GM23338 (cell line): ENCODE data around the gene CKB. TPM values are rescaled to one million over a fixed set of nuclear protein-coding genes. Genes with fewer than 3 reads are reported as not detected.
A peak's percentile ranks its signal among the peaks of the same experiment; 100 is the strongest.

ENCODE experiments used
- ATAC-seq: fragments of 200-7000 bp; cut with Tn5 transposase; 3 replicates; pipeline ENCODE4 v1.9.1; 2020
- DNase-seq: peaks from one replicate; pipeline ENCODE4 v3.0.0-alpha.2; 2015; ENCODE audit warnings: low spot score
- H2AFZ ChIP-seq: fragments of 200-600 bp; sonication (generic); 2 replicates; pipeline ENCODE4 v1.8.0; 2016; ENCODE audit warnings: antibody characterized with exemption, mild to moderate bottlenecking, moderate library complexity
- H3F3A ChIP-seq: fragments of 200-600 bp; sonication (generic); replicated peaks from 2 replicates; pipeline ENCODE4 v1.8.0; 2017; ENCODE audit warnings: antibody characterized with exemption, mixed run types, low read depth
- H3K27ac ChIP-seq: fragments of 200-600 bp; sonication (generic); 2 replicates; pipeline ENCODE4 v1.6.1; 2016; ENCODE audit warnings: low read depth
- H3K27me3 ChIP-seq: fragments of 200-600 bp; sonication (generic); 2 replicates; pipeline ENCODE4 v1.8.0; 2016; ENCODE audit warnings: mild to moderate bottlenecking, mixed run types, moderate library complexity; ENCODE audit not compliant: insufficient read depth
- H3K36me3 ChIP-seq: fragments of 200-600 bp; sonication (generic); 2 replicates; pipeline ENCODE4 v1.8.0; 2016; ENCODE audit warnings: mild to moderate bottlenecking; ENCODE audit not compliant: insufficient read depth
- H3K4me1 ChIP-seq: fragments of 200-600 bp; sonication (generic); 2 replicates; pipeline ENCODE4 v1.8.0; 2016; ENCODE audit warnings: mild to moderate bottlenecking, moderate library complexity; ENCODE audit not compliant: insufficient read depth
- H3K4me2 ChIP-seq: fragments of 200-600 bp; sonication (generic); 2 replicates; pipeline ENCODE4 v1.7.1; 2017; ENCODE audit warnings: mixed run types
- H3K4me3 ChIP-seq: fragments of 200-600 bp; sonication (generic); 2 replicates; pipeline ENCODE4 v1.6.1; 2016; ENCODE audit warnings: mixed run types
- H3K79me2 ChIP-seq: fragments of 200-600 bp; sonication (generic); replicated peaks from 2 replicates; pipeline ENCODE4 v1.8.0; 2017; ENCODE audit warnings: mild to moderate bottlenecking; ENCODE audit not compliant: insufficient read depth
- H3K9me2 ChIP-seq: fragments of 200-600 bp; sonication (generic); 2 replicates; pipeline ENCODE4 v1.8.0; 2017; ENCODE audit not compliant: insufficient read depth
- H4K20me1 ChIP-seq: fragments of 200-600 bp; sonication (generic); replicated peaks from 2 replicates; pipeline ENCODE4 v1.8.0; 2017; ENCODE audit warnings: mild to moderate bottlenecking; ENCODE audit not compliant: insufficient read depth
- H3K27ac Mint-ChIP-seq: 2 replicates; pipeline ENCODE4 v1.8.0; 2020; ENCODE audit warnings: inconsistent platforms, mild to moderate bottlenecking, moderate library complexity, mixed read lengths
- H3K27me3 Mint-ChIP-seq: 3 replicates; pipeline ENCODE4 v1.8.0; 2022; ENCODE audit warnings: low read depth, mild to moderate bottlenecking, moderate library complexity, mixed read lengths, inconsistent platforms; ENCODE audit not compliant: insufficient read depth, poor library complexity
- H3K36me3 Mint-ChIP-seq: 3 replicates; pipeline ENCODE4 v1.8.0; 2021; ENCODE audit warnings: low read depth, mild to moderate bottlenecking, inconsistent platforms, moderate library complexity, mixed read lengths
- H3K4me1 Mint-ChIP-seq: 3 replicates; pipeline ENCODE4 v1.8.0; 2020; ENCODE audit warnings: mild to moderate bottlenecking, inconsistent platforms, mixed read lengths
- H3K4me3 Mint-ChIP-seq: 3 replicates; pipeline ENCODE4 v1.8.0; 2021; ENCODE audit warnings: moderate library complexity, mild to moderate bottlenecking, inconsistent platforms, mixed read lengths
- H3K9me3 Mint-ChIP-seq: 3 replicates; pipeline ENCODE4 v1.8.0; 2020; ENCODE audit warnings: moderate library complexity, mild to moderate bottlenecking, inconsistent platforms, mixed read lengths
- EZH2 ChIP-seq: fragments of 200-600 bp; sonication (generic); IDR thresholded peaks from one replicate; pipeline ENCODE4 v1.8.0; 2017; ENCODE audit warnings: antibody characterized with exemption, mild to moderate bottlenecking, low read depth; ENCODE audit not compliant: unreplicated experiment
- NANOG ChIP-seq: IDR thresholded peaks from 2 replicates; pipeline ENCODE4 v1.6.1; 2016; ENCODE audit warnings: antibody characterized with exemption, borderline replicate concordance
- POLR2AphosphoS5 ChIP-seq: IDR thresholded peaks from 2 replicates; pipeline ENCODE4 v1.6.1; 2016; ENCODE audit warnings: antibody characterized with exemption, low read depth
- ZNF114 ChIP-seq: fragments of 250-450 bp; sonication (Bioruptor Pico); IDR thresholded peaks from 2 replicates; pipeline ENCODE4 v1.5.0; 2020; ENCODE audit warnings: mild to moderate bottlenecking, moderate library complexity
- polyA plus RNA-seq: library from polyadenylated mRNA; unstranded; fragments of >200 nt; fragmentation: Nextera tagmentation; extraction: Ambion mirVana; gene quantifications from 2 replicates; pipeline ENCODE4 v1.2.1, GENCODE V29; 2016
- total RNA-seq: library from RNA; depleted of rRNA; stranded (reverse); fragments of >200 nt; shearing (Covaris generic); gene quantifications from 2 replicates; pipeline ENCODE4 v1.2.3, GENCODE V29; 2014
- TF ChIP-seq, protein P1 (sequence below), 2 experiments: fragments of 200-600 bp in 1 of 2; sonication (generic) in 1 of 2; conservative IDR thresholded peaks; 2 replicates each; pipeline versions ENCODE4 v1.5.1 to v1.6.1; 2016 to 2017; ENCODE audit warnings: antibody characterized with exemption in 2 of 2, low read depth in 2 of 2, mild to moderate bottlenecking in 2 of 2, moderate library complexity in 1 of 2

Gene CKB
- total and polyA plus RNA-seq, 2 experiments from 2014 or later = 604 to 852 TPM

GRCh38 chr14:103539056-103539825 is 16.6 kb upstream of the CKB start:
- no peaks in the 10 kb centered on the region for H3K9me2 ChIP-seq
- TF ChIP-seq EZH2 = no peak
- no peak for TF ChIP-seq NANOG
- TF ChIP-seq, protein P1, sequence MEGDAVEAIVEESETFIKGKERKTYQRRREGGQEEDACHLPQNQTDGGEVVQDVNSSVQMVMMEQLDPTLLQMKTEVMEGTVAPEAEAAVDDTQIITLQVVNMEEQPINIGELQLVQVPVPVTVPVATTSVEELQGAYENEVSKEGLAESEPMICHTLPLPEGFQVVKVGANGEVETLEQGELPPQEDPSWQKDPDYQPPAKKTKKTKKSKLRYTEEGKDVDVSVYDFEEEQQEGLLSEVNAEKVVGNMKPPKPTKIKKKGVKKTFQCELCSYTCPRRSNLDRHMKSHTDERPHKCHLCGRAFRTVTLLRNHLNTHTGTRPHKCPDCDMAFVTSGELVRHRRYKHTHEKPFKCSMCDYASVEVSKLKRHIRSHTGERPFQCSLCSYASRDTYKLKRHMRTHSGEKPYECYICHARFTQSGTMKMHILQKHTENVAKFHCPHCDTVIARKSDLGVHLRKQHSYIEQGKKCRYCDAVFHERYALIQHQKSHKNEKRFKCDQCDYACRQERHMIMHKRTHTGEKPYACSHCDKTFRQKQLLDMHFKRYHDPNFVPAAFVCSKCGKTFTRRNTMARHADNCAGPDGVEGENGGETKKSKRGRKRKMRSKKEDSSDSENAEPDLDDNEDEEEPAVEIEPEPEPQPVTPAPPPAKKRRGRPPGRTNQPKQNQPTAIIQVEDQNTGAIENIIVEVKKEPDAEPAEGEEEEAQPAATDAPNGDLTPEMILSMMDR (conservative IDR thresholded peaks at IDR 0.05; ENCODE audit: low read depth in 2 of 2) = peak in 1 of 2 experiments; percentile 37; a peak in 2 of 4 replicates
- TF ChIP-seq POLR2AphosphoS5 = no peak
- TF ChIP-seq ZNF114 (CRISPR knock-in tag) = no peak
- H3K9me3 Mint-ChIP-seq = no peaks in the 10 kb centered on the region
- H3K36me3 Mint-ChIP-seq = no peaks in the 10 kb centered on the region
- H3K4me2 ChIP-seq = no peak overlapping the region
- peaks cover 10% of the 10 kb centered on the region for H3K27me3 Mint-ChIP-seq
- H3K27ac Mint-ChIP-seq = no peak overlapping the region
- no peak overlapping the region for H3K27ac ChIP-seq
- no peaks in the 10 kb centered on the region for H3K79me2 ChIP-seq
- H3K4me3 ChIP-seq = no peak overlapping the region
- DNase-seq (no peak), ATAC-seq (no peak)
- H3K36me3 ChIP-seq = no peaks in the 10 kb centered on the region
- H3K4me1 ChIP-seq = peaks cover 18% of the 10 kb centered on the region
- no peak overlapping the region for H3K4me3 Mint-ChIP-seq
- H2AFZ ChIP-seq = no peak overlapping the region
- H3F3A ChIP-seq = 0 out of 2 replicates have a peak, but pooled peaks cover 3% of the 10 kb centered on the region
- no peaks in the 10 kb centered on the region; the same call in 1 of the 2 replicates for H3K27me3 ChIP-seq
- peaks cover 12% of the 10 kb centered on the region; the same call in 2 of the 3 replicates for H3K4me1 Mint-ChIP-seq
- H4K20me1 ChIP-seq = no peaks in the 10 kb centered on the region; the same call in 1 of the 2 replicates

GRCh38 chr14:103538291-103539055 is 15.8 kb upstream of the CKB start:
- Histone ChIP-seq H3F3A (0 out of 2 replicates have a peak, but pooled peaks cover 3% of the 10 kb centered on the region), H3K79me2 (no peaks in the 10 kb centered on the region), H4K20me1 (no peaks in the 10 kb centered on the region; the same call in 1 of the 2 replicates), H3K4me2 (no peak overlapping the region), H3K4me3 (no peak overlapping the region), H3K27ac (no peak overlapping the region), H3K4me1 (peaks cover 15% of the 10 kb centered on the region), H3K27me3 (no peaks in the 10 kb centered on the region; the same call in 1 of the 2 replicates), H3K9me2 (no peaks in the 10 kb centered on the region), H2AFZ (no peak overlapping the region), H3K36me3 (no peaks in the 10 kb centered on the region)
- H3K4me3 Mint-ChIP-seq = no peak overlapping the region
- no peaks in the 10 kb centered on the region for H3K9me3 Mint-ChIP-seq
- no peak overlapping the region for H3K27ac Mint-ChIP-seq
- TF ChIP-seq POLR2AphosphoS5 = peak; percentile 21; the same call in 1 of the 2 replicates
- TF ChIP-seq, protein P1 (conservative IDR thresholded peaks at IDR 0.05; ENCODE audit: low read depth in 2 of 2) = no peak
- H3K4me1 Mint-ChIP-seq = peaks cover 12% of the 10 kb centered on the region; the same call in 2 of the 3 replicates
- no peak for DNase-seq
- no peaks in the 10 kb centered on the region for H3K36me3 Mint-ChIP-seq
- peaks cover 10% of the 10 kb centered on the region for H3K27me3 Mint-ChIP-seq
- ATAC-seq = no peak
